CD14-positive monocyte (primary cell): Measurements from ENCODE around the gene FKBP7. TPM values are rescaled to one million over a fixed set of nuclear protein-coding genes. Genes with fewer than 3 reads are reported as not detected.

Experiments
- DNase-seq, 3 donors: peaks; one replicate each; pipeline ENCODE4 v3.0.0-alpha.2; 2011 to 2022
- H2AFZ ChIP-seq: 2 replicates; pipeline ENCODE4 v1.6.0; 2012; ENCODE audit warnings: mild to moderate bottlenecking, low read depth, low read length, inconsistent platforms; ENCODE audit not compliant: insufficient read depth, poor library complexity, severe bottlenecking
- H3K27ac ChIP-seq, 2 donors: 1 replicate in 1 of 2; 2 replicates in 1 of 2; pipeline ENCODE4 v1.5.1; 2012 to 2013; ENCODE audit warnings: low read length in 2 of 2, control low read depth in 1 of 2, inconsistent platforms in 1 of 2, low read depth in 1 of 2, mild to moderate bottlenecking in 1 of 2
- H3K27me3 ChIP-seq, 2 donors: one replicate each; pipeline versions ENCODE4 v1.6.0 to v1.6.1; 2011 to 2013; ENCODE audit warnings: low read length in 2 of 2; ENCODE audit not compliant: control insufficient read depth in 2 of 2, insufficient read depth in 2 of 2
- H3K36me3 ChIP-seq, 2 donors: replicated peaks in 1 of 2; 1 replicate in 1 of 2; 2 replicates in 1 of 2; pipeline versions ENCODE4 v1.5.1 to v1.6.1; 2012 to 2013; ENCODE audit warnings: low read length in 2 of 2, control low read depth in 1 of 2, inconsistent platforms in 1 of 2, mild to moderate bottlenecking in 1 of 2; ENCODE audit not compliant: insufficient read depth in 2 of 2, control insufficient read depth in 1 of 2
- H3K4me1 ChIP-seq, 2 donors: 1 replicate in 1 of 2; 2 replicates in 1 of 2; pipeline versions ENCODE4 v1.5.1 to v1.6.1; 2012 to 2013; ENCODE audit warnings: low read length in 2 of 2, control low read depth in 1 of 2, inconsistent platforms in 1 of 2, mild to moderate bottlenecking in 1 of 2, moderate library complexity in 1 of 2; ENCODE audit not compliant: insufficient read depth in 2 of 2, control insufficient read depth in 1 of 2
- H3K4me2 ChIP-seq: replicated peaks from 2 replicates; pipeline ENCODE3; 2012; ENCODE audit warnings: low read length, moderate library complexity, mild to moderate bottlenecking; ENCODE audit not compliant: poor library complexity, severe bottlenecking; ENCODE audit errors: extremely low read depth
- H3K4me3 ChIP-seq, 3 experiments: fragments of 200-600 bp in 1 of 3; sonication (generic) in 1 of 3; replicated peaks in 1 of 3; 1 replicate in 2 of 3; 2 replicates in 1 of 3; pipeline ENCODE4 v1.5.1; 2011 to 2013; ENCODE audit warnings: low read length in 3 of 3, mild to moderate bottlenecking in 3 of 3, control low read depth in 2 of 3, low read depth in 2 of 3, inconsistent platforms in 1 of 3, moderate library complexity in 1 of 3
- H3K79me2 ChIP-seq: 2 replicates; pipeline ENCODE4 v1.6.0; 2012; ENCODE audit warnings: mild to moderate bottlenecking, control low read depth, inconsistent platforms, low read length, moderate library complexity; ENCODE audit not compliant: insufficient read depth
- H3K9ac ChIP-seq: 2 replicates; pipeline ENCODE4 v1.6.0; 2017; ENCODE audit warnings: low read length, mild to moderate bottlenecking; ENCODE audit not compliant: insufficient read depth, poor library complexity, severe bottlenecking
- H3K9me3 ChIP-seq, 2 donors: replicated peaks in 1 of 2; 1 replicate in 1 of 2; 2 replicates in 1 of 2; pipeline versions ENCODE4 v1.5.1 to v1.6.1; 2012 to 2013; ENCODE audit warnings: low read length in 2 of 2, control low read depth in 1 of 2; ENCODE audit not compliant: control insufficient read depth in 1 of 2, insufficient read depth in 1 of 2
- H4K20me1 ChIP-seq: 2 replicates; pipeline ENCODE4 v1.6.0; 2012; ENCODE audit warnings: mild to moderate bottlenecking, low read length, control low read depth, moderate library complexity; ENCODE audit not compliant: insufficient read depth
- H3K27ac Mint-ChIP-seq, 7 donors: one replicate each; pipeline ENCODE4 v1.8.0; 2020; ENCODE audit warnings: mild to moderate bottlenecking in 7 of 7, mixed read lengths in 7 of 7, moderate library complexity in 6 of 7, inconsistent platforms in 2 of 7
- H3K27me3 Mint-ChIP-seq, 3 donors: one replicate each; pipeline ENCODE4 v1.8.0; 2021 to 2022; ENCODE audit warnings: low read depth in 3 of 3, mild to moderate bottlenecking in 3 of 3, mixed read lengths in 3 of 3, moderate library complexity in 3 of 3, inconsistent platforms in 1 of 3
- H3K36me3 Mint-ChIP-seq, 2 donors: one replicate each; pipeline ENCODE4 v1.8.0; 2020; ENCODE audit warnings: mixed read lengths in 2 of 2, inconsistent platforms in 1 of 2, mild to moderate bottlenecking in 1 of 2
- H3K4me1 Mint-ChIP-seq: one replicate; pipeline ENCODE4 v1.8.0; 2020; ENCODE audit warnings: mild to moderate bottlenecking, mixed read lengths
- H3K4me3 Mint-ChIP-seq, 2 donors: one replicate each; pipeline ENCODE4 v1.8.0; 2020; ENCODE audit warnings: mild to moderate bottlenecking in 2 of 2, mixed read lengths in 2 of 2, moderate library complexity in 1 of 2
- H3K9me3 Mint-ChIP-seq, 7 donors: one replicate each; pipeline ENCODE4 v1.8.0; 2020 to 2022; ENCODE audit warnings: mixed read lengths in 7 of 7, mild to moderate bottlenecking in 6 of 7, moderate library complexity in 6 of 7, inconsistent platforms in 2 of 7
- CTCF ChIP-seq: fragments of 200-600 bp; IDR thresholded peaks from one replicate; pipeline ENCODE4 v1.8.0; 2022; ENCODE audit warnings: antibody characterized with exemption, mild to moderate bottlenecking
- WGBS: methylation state at CpG from one replicate; pipeline ENCODE4 v1.1.5; 2013; ENCODE audit warnings: missing lambda C conversion rate; ENCODE audit not compliant: insufficient coverage; 5-methylcytosine and 5-hydroxymethylcytosine counted together
- intact Hi-C, 2 donors: fragments of 100-400 bp; cut with micrococcal nuclease; formaldehyde crosslinking; loops; one replicate each; pipeline versions ENCODE4 v1.15.0 to v1.15.1; 2023
- polyA plus RNA-seq, 3 donors: library from polyadenylated mRNA; depleted of rRNA in 1 of 3; unstranded in 2 of 3; stranded (reverse) in 1 of 3; fragments of 300-500 nt in 2 of 3; fragments of >200 nt in 1 of 3; fragmentation: Illumina TruSeq in 2 of 3; gene quantifications; 1 replicate in 2 of 3; 2 replicates in 1 of 3; pipeline ENCODE4 v1.2.3, GENCODE V29; 2012 to 2021

FKBP7 gene
- polyA plus RNA-seq, 3 donors: 0.25 to 1.6 (median 0.57) TPM

- no peak for DNase-seq
Observed at GRCh38 chr2:178448968-178449661, 29.3 kb downstream of the FKBP7 start.

GRCh38 chr2:178441426-178441825 is 37.0 kb downstream of the FKBP7 start:
- no peak for TF ChIP-seq CTCF
- intact Hi-C loops: loop anchor here in 1 of 2 donors (5.0 kb wide), 1 partner anchor 41 kb away; the partner anchor contains the start of gene PLEKHA3
- peaks cover 67 to 74% of the 10 kb centered on the region in 2 donors for H3K36me3 Mint-ChIP-seq
- DNase-seq: no peak
- Histone ChIP-seq H3K36me3 (peaks cover 76 to 97% of the 10 kb centered on the region in 2 donors), H3K4me1 (no peaks in the 10 kb centered on the region), H4K20me1 (no peaks in the 10 kb centered on the region), H3K4me2 (no peak overlapping the region), H2AFZ (no peak overlapping the region), H3K9ac (no peak overlapping the region), H3K27ac (no peak overlapping the region), H3K4me3 (no peak overlapping the region), H3K27me3 (no peaks in the 10 kb centered on the region), H3K79me2 (no peaks in the 10 kb centered on the region), H3K9me3 (no peaks in the 10 kb centered on the region)
- WGBS: no CpG with 5 or more reads among the region's 2 CpGs
- no peaks in the 10 kb centered on the region for H3K27me3 Mint-ChIP-seq
- H3K9me3 Mint-ChIP-seq: no peaks in the 10 kb centered on the region
- no peak overlapping the region for H3K4me3 Mint-ChIP-seq
- H3K4me1 Mint-ChIP-seq: no peaks in the 10 kb centered on the region
- no peak overlapping the region for H3K27ac Mint-ChIP-seq

More at GRCh38 chr2:178448968-178449661, 29.3 kb downstream of the FKBP7 start:
- Histone ChIP-seq H4K20me1 (no peaks in the 10 kb centered on the region), H3K4me1 (peaks cover 16 to 26% of the 10 kb centered on the region in 2 donors), H3K36me3 (peaks cover 22 to 43% of the 10 kb centered on the region in 2 donors), H3K4me3 (no peak overlapping the region), H3K79me2 (peaks cover 24% of the 10 kb centered on the region), H3K27me3 (no peaks in the 10 kb centered on the region), H3K4me2 (no peak overlapping the region), H3K9me3 (no peaks in the 10 kb centered on the region), H2AFZ (no peak overlapping the region), H3K27ac (no peak overlapping the region), H3K9ac (no peak overlapping the region)
- no peaks in the 10 kb centered on the region for H3K27me3 Mint-ChIP-seq
- peaks cover 28 to 38% of the 10 kb centered on the region in 2 donors for H3K36me3 Mint-ChIP-seq
- intact Hi-C loops: no loop called here
- no peak overlapping the region for H3K27ac Mint-ChIP-seq
- peaks cover 21% of the 10 kb centered on the region for H3K4me1 Mint-ChIP-seq
- no CpG with 5 or more reads among the region's 4 CpGs for WGBS
- H3K9me3 Mint-ChIP-seq: no peaks in the 10 kb centered on the region
- H3K4me3 Mint-ChIP-seq: no peak overlapping the region
- no peak for TF ChIP-seq CTCF
